ENCODE data around the gene RBFOX2.
"Not testable (repeated sequence)": the region's sequence is repeated elsewhere in the genome, so short reads cannot be mapped to it uniquely, and the experiment has no call there.

RBFOX2 gene

DNA sequence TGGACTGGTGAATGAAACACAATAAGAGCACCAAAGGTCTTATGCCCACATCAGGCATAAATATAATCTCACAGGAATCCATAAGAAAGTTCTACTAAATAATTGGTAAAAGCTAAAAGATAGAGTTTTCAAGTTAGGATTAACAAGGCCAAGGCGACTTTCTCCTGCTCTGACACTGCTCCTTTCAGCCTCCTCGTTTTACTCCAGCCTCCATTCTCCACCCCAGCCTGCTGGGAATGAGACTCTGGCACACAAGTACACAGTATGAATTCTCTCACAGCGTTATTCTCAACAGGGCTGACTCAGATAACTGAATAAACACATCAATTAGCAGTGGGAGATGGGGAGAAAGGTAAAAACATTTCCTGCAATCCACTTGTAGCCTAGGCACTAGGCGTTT is 216.0 kb downstream of the RBFOX2 start:
- no peak for DNase-seq (ENCODE audit: low read depth, low spot score)
- H3K4me3 ChIP-seq (ENCODE audit: low read length): no peak overlapping the region

DNA sequence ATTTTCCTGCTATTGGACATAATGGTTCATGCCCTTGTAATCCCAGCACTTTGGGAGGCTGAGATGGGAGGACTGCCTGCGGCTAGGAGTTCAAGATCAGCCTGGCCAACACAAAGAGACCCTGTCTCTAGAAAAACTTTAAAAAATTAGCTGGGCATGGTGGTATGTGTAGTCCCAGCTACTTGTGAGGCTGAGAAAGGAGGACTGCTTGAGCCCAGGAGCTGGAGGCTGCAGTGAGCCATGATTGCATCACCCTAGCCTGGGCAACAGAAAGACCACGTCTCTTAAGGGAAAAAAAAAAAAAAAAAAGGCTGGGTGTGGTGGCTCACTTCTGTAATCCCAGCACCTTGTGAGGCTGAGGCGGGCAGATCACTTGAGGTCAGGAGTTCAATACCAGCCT is 217.0 kb downstream of the RBFOX2 start:
- no peak for DNase-seq (ENCODE audit: low read depth, low spot score)
- no peak overlapping the region for H3K4me3 ChIP-seq (ENCODE audit: low read length)

DNA sequence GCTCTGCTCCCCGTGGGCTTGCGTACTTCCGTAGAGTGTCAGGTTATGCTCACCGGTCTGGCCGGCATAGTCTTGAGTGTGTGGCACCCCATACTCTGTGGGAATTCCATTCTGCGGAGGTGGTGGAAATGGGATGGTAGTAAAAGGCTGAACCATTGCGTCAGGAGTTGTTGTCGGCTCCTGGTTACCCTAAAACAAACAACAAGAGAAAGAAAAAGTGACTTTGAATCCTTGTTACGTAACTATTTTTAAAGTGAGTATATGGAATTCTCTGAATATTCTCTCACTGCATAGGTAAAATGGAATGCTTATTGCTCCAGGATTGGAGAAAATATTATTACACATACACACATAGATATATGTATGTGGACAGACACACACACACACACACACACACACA is 218.8 kb downstream of the RBFOX2 start:
- DNase-seq (ENCODE audit: low read depth, low spot score): no peak
- no peak overlapping the region for H3K4me3 ChIP-seq (ENCODE audit: low read length)

DNA sequence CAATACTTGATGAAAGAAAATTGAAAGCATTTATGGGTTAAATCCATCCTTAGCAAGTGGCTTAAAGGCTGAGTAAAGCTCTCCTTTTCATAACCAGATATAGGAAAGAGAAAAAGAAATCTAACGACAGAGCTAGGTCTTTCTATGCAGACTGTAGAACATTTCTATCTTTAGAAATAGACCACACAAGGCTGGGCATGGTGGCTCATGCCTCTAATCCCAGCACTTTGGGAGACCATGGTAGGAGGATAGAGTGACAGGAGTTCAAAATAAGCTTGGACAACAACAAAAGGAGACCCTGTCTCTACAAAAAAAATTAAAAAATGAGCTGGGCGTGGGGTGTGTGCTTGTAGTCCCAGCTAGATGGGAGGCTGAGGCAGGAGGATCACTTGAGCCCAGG is 220.2 kb downstream of the RBFOX2 start:
- no peak overlapping the region for H3K4me3 ChIP-seq (ENCODE audit: low read length)
- no peak for DNase-seq (ENCODE audit: low read depth, low spot score)

DNA sequence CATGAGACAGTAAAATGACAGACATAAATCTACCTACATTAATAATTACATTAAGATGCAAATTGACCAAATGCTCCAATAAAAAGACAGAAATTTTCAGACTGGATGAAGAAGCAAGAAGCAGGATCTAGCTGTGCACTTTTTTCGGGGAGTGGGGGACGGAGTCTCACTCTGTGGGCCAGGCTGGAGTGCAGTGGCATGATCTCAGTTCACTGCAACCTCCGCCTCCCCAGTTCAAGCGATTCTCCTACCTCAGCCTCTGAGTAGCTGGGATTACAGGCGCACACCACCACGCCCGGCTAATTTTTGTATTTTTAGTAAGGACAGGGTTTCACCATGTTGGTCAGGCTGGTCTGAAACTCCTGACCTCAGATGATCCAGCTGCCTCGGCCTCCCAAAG is 222.0 kb downstream of the RBFOX2 start:
- DNase-seq (ENCODE audit: low read depth, low spot score); H3K4me3 ChIP-seq (ENCODE audit: low read length): not testable (repeated sequence)

DNA sequence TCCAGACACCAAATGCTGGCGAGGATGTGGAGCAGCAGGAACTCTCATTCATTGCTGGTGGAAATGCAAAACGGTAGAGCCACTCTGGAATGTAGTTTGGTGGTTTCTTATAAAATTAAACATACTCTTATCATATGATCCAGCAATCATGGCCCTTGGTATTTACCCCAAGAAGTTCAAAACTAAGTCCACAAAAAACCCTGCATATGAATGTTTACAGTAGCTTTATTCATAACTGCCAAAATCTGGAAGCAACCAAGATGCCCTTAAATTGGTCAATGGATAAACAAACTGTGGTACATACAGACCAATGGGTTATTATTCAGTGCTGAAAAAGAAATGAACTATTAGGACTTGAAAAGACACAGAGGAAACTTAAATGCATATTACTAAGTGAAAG is 223.2 kb downstream of the RBFOX2 start:
- DNase-seq (ENCODE audit: low read depth, low spot score): no peak
- no peak overlapping the region for H3K4me3 ChIP-seq (ENCODE audit: low read length)

DNA sequence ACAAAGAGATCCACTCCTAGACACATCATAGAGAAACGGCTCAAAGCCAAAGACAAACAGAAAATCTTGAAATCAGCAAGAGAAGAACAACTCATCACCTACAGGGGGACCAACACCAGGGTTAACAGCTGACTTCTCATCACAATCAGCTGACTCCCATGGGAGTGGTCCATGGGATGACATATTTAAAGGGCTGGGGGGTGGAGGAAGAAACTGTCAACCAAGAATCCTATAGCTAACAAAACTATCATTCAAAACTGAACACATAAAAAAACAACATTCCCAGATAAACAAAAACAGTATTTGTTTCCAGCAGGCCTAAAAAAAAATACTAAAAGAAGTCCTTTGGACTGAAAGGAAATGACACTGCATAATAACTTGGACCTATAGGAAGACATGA is 224.2 kb downstream of the RBFOX2 start:
- H3K4me3 ChIP-seq (ENCODE audit: low read length): no peak overlapping the region
- no peak for DNase-seq (ENCODE audit: low read depth, low spot score)

DNA sequence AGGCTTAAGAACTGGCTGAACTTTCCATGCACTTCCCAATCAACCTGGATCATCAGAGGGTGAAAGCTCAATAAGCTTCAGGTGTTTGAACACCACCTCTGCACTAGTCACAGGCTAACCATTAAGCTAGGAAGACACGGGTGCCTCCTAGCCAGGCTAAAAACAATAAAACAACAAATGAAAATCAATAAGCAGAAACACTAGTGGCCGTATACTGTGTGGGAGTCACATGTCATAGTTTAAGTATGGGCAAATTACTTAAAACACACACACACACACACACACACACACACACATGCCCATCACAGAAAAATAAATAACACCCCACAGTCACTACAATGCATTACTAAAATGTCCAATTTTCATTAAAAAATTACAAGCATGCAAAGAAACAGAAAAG is 225.7 kb downstream of the RBFOX2 start:
- no peak for DNase-seq (ENCODE audit: low read depth, low spot score)

DNA sequence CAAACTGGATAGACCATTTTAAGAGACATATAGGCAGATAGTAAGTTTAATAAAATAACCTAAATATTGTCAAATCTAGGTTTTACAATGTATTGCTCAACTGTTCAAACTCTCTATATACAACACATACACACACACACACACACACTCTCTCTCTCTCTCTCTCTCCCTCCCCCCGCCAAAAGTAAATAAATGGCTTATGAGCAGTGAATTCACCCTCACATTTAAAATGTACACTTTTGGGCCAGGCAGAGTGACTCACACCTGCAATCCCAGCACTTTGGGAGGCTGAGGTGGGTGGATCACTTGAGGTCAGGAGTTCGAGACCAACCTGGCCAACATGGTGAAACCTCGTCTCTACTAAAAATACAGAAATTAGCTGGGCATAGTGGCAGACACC is 227.3 kb downstream of the RBFOX2 start:
- H3K4me3 ChIP-seq (ENCODE audit: low read length); DNase-seq (ENCODE audit: low read depth, low spot score): not testable (repeated sequence)

More for the DNA sequence above, 225.7 kb downstream of the RBFOX2 start:
- H3K4me3 ChIP-seq (ENCODE audit: low read length): no peak overlapping the region

DNA sequence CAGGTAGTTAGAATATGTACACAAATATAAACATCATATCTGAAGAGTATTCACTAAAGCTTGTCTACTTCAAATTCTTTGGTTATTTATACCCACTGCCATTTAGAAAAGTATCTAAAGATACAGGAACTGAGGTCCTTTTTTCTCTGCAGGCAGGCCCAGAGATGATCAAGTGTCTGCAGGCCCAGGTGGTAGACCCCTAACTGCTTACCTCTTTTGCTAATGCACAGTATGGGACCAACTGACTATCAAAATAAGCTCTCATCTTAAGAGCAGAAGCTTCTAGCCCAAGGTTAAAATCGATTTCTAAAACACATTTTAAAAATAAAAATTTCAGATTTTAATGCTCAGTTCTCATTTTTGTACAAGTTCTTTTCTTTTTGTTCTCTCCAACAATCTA is 229.5 kb downstream of the RBFOX2 start:
- DNase-seq (ENCODE audit: low read depth, low spot score): no peak

DNA sequence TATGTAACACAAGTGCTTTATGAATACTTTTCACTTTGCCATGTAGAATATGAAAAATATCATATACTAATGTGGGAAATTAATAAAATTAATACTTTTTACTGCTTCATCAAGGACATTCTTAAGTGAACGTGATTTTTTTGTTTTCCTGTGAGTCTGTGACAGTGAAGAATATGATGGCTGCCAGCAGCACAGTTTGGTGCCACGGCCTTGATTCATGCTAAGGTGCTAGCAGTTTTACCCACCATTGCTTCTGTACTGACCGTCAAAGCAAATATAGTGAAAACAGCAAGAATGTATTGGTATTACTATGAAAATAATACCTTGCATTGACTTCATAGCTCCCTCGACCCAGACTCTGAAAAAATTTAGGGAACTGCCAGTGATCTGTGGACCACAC is 231.2 kb downstream of the RBFOX2 start:
- no peak overlapping the region for H3K4me3 ChIP-seq (ENCODE audit: low read length)

More for the DNA sequence above, 229.5 kb downstream of the RBFOX2 start:
- H3K4me3 ChIP-seq (ENCODE audit: low read length): no peak overlapping the region

DNA sequence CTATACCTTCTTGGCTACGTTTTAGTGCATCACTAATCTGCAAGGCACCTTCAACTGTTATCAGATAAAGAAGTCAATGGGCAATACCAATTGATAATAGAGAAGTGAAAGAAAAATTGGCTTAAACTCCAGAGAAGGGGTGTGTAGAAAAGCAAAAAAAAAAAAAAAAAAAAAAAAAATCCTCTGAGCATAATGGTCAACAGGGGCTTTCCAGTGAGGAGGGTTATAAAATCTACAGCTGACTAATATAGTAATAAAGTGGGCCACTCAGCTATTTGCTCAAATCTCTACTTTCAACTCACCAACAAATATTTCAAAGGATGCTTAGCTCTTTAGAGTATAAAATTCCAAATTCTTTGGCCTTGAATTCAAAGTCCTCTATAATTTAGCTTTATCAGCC is 233.1 kb downstream of the RBFOX2 start:
- no peak for DNase-seq (ENCODE audit: low read depth, low spot score)
- no peak overlapping the region for H3K4me3 ChIP-seq (ENCODE audit: low read length)

More for the DNA sequence above, 231.2 kb downstream of the RBFOX2 start:
- no peak for DNase-seq (ENCODE audit: low read depth, low spot score)

DNA sequence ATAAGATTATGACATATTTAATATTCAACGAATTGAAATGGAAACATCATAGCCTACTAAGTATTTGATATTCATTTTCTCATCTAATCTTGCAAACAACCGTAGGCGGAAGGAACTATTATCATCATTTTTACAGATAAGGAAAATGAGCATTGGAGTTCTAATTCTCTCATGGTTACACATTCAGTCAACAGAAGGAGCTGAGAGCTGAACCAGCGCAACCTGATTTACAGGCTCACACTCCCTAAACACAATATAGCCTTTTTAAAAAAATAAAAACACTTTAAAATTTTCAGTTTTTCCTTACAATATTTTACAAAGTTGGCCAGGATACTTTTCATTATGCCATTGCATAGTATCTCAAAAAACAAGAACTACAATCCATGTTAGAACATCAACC is 236.1 kb downstream of the RBFOX2 start:
- no peak for DNase-seq (ENCODE audit: low read depth, low spot score)
- no peak overlapping the region for H3K4me3 ChIP-seq (ENCODE audit: low read length)

DNA sequence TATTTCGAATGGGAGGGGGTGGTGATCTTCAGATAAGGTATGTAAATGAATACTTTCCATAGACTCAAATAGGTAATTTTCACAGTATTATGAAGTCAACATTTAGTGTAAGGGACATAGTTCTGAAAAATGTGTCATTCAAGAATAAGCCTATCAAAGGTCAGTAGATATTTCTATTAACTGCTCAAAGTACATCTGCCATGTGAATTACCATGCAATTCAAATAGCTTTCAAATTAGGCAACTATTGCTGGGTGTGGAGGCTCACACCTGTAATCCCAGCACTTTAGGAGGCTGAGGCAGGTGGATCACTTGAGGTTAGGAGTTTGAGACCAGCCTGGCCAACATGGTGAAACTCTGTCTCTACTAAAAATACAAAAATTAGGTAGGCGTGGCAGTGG is 236.8 kb downstream of the RBFOX2 start:
- DNase-seq (ENCODE audit: low read depth, low spot score); H3K4me3 ChIP-seq (ENCODE audit: low read length): not testable (repeated sequence)

DNA sequence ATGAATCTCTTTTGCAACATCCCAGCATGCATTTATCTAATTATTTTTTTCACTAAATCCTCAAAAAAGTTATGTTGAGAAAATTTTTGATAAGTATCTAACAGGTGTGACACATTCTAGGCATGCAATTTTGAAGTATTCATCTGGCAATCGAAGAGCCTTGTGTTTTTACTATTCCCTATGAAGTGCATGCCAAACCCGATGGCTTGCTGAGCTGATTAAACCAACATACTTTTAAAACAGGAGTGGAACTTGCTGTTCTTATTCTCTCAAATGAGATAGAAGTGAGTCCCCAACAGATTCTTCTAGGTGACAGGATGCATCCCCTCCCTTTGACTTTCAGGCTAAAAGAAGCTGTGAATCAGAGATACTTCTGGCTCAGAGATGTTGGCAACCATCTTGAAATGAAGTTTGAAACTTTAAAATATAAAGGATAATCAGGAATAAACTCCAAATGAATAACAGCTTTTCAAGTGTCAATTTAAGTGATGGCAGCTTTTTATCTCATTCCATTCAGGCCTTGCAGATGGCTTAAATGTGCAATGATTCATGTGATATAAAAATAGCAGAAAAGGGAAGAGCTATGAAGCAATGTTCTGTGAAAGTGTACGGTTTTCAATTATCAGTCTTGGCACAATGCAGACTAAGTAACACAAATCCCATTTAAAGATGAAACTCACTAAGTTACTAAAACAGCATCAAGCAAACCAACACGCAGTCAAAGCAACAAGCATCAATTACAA is 243.3 kb downstream of the RBFOX2 start:
- no peak overlapping the region for H3K4me3 ChIP-seq (ENCODE audit: low read length)
- no peak for DNase-seq (ENCODE audit: low read depth, low spot score)

DNA sequence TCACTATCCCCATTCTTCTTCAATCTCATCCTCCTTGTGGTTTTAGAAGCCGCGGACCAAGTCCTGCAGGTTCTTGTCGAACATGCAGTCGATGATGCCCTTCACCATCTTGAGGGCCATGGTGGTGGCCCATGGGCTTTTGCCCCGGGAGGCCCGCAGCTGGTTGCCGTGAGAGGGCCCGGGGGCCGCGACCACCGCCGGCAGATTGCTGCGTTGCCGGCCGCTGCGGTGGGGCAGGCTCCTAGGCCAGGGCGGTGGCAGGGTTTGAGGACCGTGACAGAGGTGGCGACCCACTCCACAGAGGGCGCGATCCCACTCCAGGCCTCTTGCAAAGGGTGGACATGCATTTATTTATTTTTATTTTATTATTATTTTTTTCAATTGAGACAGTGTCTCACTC is 244.0 kb downstream of the RBFOX2 start:
- no peak for DNase-seq (ENCODE audit: low read depth, low spot score)
- H3K4me3 ChIP-seq (ENCODE audit: low read length): no peak overlapping the region

DNA sequence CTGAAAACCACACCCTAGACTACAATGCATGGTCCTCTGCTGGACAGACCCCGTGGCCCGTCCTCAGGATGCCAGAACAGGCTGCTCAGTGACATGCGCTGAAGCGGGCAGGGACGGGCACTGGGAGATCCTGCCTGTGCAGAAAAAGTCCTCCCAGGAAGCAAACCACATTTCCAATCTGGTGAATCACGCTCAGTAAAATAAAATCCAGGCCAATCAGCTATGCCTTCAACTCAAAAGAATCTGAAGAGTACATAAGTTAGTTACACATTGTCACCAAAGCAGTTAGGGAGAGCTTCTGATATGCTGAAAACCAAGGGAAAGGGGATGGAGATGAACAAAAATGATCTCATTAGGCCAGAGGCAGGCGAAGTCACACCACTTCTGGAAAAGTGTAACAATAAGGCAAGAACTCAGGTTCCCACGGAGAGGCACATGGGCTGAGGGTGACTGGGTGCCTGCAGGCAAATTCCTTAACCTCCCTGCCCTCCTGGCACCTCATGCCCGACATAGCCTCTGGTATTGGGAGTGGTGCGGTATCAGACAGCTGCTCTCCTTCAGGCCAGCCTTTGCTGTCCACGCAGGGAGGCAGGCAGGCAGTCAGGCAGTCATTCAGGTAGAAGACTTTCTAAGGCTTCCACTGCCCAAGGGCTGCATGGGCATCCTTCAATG is 244.5 kb downstream of the RBFOX2 start:
- no peak for DNase-seq (ENCODE audit: low read depth, low spot score)
- no peak overlapping the region for H3K4me3 ChIP-seq (ENCODE audit: low read length)

DNA sequence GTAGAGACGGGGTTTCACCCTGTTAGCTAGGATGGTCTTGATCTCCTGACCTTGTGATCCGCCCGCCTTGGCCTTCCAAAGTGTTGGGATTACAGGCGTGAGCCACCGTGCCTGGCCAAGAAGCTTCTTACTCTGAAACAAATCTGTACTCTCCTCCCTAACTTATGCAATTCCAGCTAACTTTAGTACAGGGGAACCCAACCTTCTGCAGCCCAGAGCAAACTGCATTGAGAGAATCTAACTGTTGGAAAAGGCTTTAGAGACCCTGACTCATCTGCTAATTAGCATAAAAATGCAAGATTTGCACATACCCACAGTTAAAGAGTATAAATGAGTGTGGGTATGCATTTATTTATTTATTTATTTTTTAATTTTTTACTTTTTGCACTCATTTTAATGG is 246.1 kb downstream of the RBFOX2 start:
- no peak for DNase-seq (ENCODE audit: low read depth, low spot score)

DNA sequence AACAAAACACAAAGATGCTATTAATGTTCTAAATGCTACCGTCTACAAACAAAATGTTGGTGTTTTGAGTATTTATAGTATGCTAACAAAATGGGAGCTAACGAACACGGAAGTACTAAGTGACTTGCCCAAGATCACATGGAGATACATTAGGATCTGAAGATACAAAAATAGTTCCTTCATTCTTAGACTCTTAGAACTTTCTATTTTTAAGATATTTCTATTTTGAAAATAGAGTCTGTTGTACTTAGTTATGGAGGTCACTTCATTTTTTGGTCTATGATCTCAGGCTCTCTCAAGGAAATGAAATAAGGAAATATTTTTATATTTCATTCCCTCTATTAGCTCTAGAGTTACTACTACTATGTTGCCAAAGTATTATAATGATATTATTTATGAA is 246.7 kb downstream of the RBFOX2 start:
- DNase-seq (ENCODE audit: low read depth, low spot score): no peak
- no peak overlapping the region for H3K4me3 ChIP-seq (ENCODE audit: low read length)

More for the DNA sequence above, 246.1 kb downstream of the RBFOX2 start:
- no peak overlapping the region for H3K4me3 ChIP-seq (ENCODE audit: low read length)

DNA sequence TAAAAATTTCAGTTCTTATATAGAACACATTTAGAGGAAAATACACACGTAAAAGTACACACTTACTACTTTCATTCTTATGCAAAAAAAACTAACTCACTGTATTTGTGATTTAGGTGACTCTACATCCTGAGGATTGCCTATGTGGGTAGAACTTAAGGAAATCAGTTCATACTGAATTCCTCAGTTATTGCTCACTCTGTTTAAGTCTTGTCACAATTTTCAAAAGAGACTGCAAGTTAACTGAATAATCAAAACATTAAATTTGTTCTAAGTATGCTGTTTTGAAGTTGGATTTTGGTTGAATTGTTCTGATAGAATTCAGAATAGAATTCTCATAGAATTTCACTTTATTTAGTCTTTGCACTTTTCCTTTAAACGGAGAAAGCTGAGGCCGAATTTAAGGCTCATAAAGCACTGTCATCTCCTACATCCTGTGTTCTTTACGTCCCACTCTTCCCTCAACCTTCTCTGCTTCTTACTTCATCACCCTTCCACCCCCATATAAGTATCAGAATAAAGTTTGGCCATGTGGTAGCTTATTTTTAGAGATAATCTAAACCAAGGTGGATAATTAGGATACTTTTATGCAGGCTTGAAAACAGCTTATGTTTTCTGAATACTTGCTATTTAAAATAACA is 251.2 kb downstream of the RBFOX2 start:
- H3K4me3 ChIP-seq (ENCODE audit: low read length): no peak overlapping the region
- no peak for DNase-seq (ENCODE audit: low read depth, low spot score)
